Cardiac atrium fibroblast (primary cell): Measurements from ENCODE around the gene HTR7. TPM values are rescaled to one million over a fixed set of nuclear protein-coding genes. Genes with fewer than 3 reads are reported as not detected.

Source experiments
- total RNA-seq: library from RNA; depleted of rRNA; stranded (reverse); fragments of >200 nt; gene quantifications from 2 replicates; pipeline ENCODE4 v1.2.3, GENCODE V29; 2015

Gene HTR7
- total RNA-seq = 2.2 and 2.4 TPM in 2 replicates

GRCh38 chr10:90857635-90858460 lies at the start of gene HTR7:
Gene HTR7 (minus strand): TSS chr10:90858039. CDS start chr10:90857671, 368 bp downstream.

GRCh38 chr10:90871766-90872647 lies 14.2 kb upstream of the HTR7 start, which contains the start of gene RPP30:
Gene RPP30 (plus strand): TSS chr10:90871974. CDS start chr10:90871987, 13 bp downstream.

Other genes starting within 250 kb of the HTR7 start
- gene RPP30, start 13.9 kb upstream of the HTR7 start, total RNA-seq = 22.8 and 32.9 TPM in 2 replicates
- 178 and 184 TPM in 2 replicates for gene ANKRD1, start 63.0 kb upstream of the HTR7 start, total RNA-seq